K562 (cell line): ENCODE results near the gene BAHD1. TPM values are rescaled to one million over a fixed set of nuclear protein-coding genes. Genes with fewer than 3 reads are reported as not detected.

Experiments used
- ATAC-seq: fragments of 200-7000 bp; cut with Tn5 transposase; 3 replicates; pipeline ENCODE4 v1.9.1; 2020; ENCODE audit warnings: moderate library complexity
- BruUV-seq: library from RNA; stranded (reverse); fragments of 400-500 nt; replicated peaks from 2 replicates; lab custom pipeline; 2021; lab: Mats Ljungman, UMichigan
- CTCF ChIA-PET: fragments of 300-600 bp; formaldehyde crosslinking; extraction: SDS; loops from one replicate; lab custom pipeline; 2021; ENCODE audit warnings: low intra/inter-chr PET ratio; lab: Yijun Ruan, JAX
- POLR2A ChIA-PET: fragments of 300-600, 350-650 bp; sonication (Branson Sonifier 250); formaldehyde crosslinking; extraction: SDS; loops from one replicate; lab custom pipeline; 2021; ENCODE audit warnings: antibody characterized with exemption, inconsistent platforms; lab: Yijun Ruan, JAX
- DNase-seq, 4 experiments: peaks; one replicate each; pipeline versions ENCODE4 v3.0.0 to v3.0.0-alpha.2; 2011 to 2018; ENCODE audit warnings: low spot score in 3 of 4, mixed read lengths in 3 of 4; ENCODE audit errors: extremely low read depth in 1 of 4
- FAIRE-seq: peaks from 2 replicates; lab custom pipeline; 2011; peaks lifted over from hg19 to GRCh38; lab: Jason Lieb, UNC
- H2AFZ ChIP-seq: 2 replicates; pipeline ENCODE4 v1.6.0; 2011; ENCODE audit warnings: low read depth, low read length, control low read depth, inconsistent platforms
- H3K27ac ChIP-seq: fragments of 200-600 bp; 3 replicates; pipeline ENCODE4 v1.8.0; 2011; ENCODE audit warnings: low read depth, mild to moderate bottlenecking, control low read depth, inconsistent platforms, low read length, moderate library complexity, mixed read lengths; ENCODE audit errors: extremely low read depth
- H3K27me3 ChIP-seq, 2 experiments: fragments of 300-600 bp in 1 of 2; 2 replicates in 1 of 2; 3 replicates in 1 of 2; pipeline versions ENCODE4 v1.6.0 to v1.8.0; 2011; ENCODE audit warnings: inconsistent platforms in 2 of 2, low read length in 2 of 2, mild to moderate bottlenecking in 1 of 2, mixed read lengths in 1 of 2, moderate library complexity in 1 of 2; ENCODE audit not compliant: control insufficient read depth in 2 of 2, insufficient read depth in 2 of 2
- H3K36me3 ChIP-seq: fragments of 300-600 bp; 3 replicates; pipeline ENCODE4 v1.8.0; 2011; ENCODE audit warnings: mild to moderate bottlenecking, low read length, inconsistent platforms; ENCODE audit not compliant: control insufficient read depth, insufficient read depth
- H3K4me1 ChIP-seq, 2 experiments: fragments of 200-600 bp in 1 of 2; replicated peaks in 1 of 2; 2 replicates in 1 of 2; 3 replicates in 1 of 2; pipeline versions ENCODE4 v1.5.1 to v1.8.0; 2011; ENCODE audit warnings: inconsistent platforms in 2 of 2, low read length in 2 of 2, mild to moderate bottlenecking in 1 of 2, mixed read lengths in 1 of 2, moderate library complexity in 1 of 2; ENCODE audit not compliant: control insufficient read depth in 2 of 2, insufficient read depth in 2 of 2
- H3K4me2 ChIP-seq: 2 replicates; pipeline ENCODE4 v1.6.1; 2011; ENCODE audit warnings: low read length, control low read depth, inconsistent platforms, mixed read lengths; ENCODE audit not compliant: insufficient read depth
- H3K4me3 ChIP-seq: fragments of 200-600 bp; sonication (generic), shearing (Covaris generic); 2 replicates; pipeline ENCODE4 v1.5.1; 2016; ENCODE audit warnings: control low read depth, inconsistent platforms
- H3K79me2 ChIP-seq: fragments of 200-600 bp; 3 replicates; pipeline ENCODE4 v1.8.0; 2011; ENCODE audit warnings: low read length, inconsistent platforms; ENCODE audit not compliant: control insufficient read depth, insufficient read depth
- H3K9ac ChIP-seq, 2 experiments: 2 replicates each; pipeline versions ENCODE4 v1.6.0 to v1.6.1; 2011; ENCODE audit warnings: low read depth in 2 of 2, low read length in 2 of 2, control low read depth in 1 of 2, inconsistent platforms in 1 of 2, mild to moderate bottlenecking in 1 of 2, mixed read lengths in 1 of 2; ENCODE audit not compliant: insufficient read depth in 1 of 2
- H3K9me1 ChIP-seq: one replicate; pipeline ENCODE4 v1.6.0; 2011; ENCODE audit warnings: inconsistent platforms, mild to moderate bottlenecking, low read length, moderate library complexity; ENCODE audit not compliant: control insufficient read depth, insufficient read depth
- H3K9me3 ChIP-seq: replicated peaks from 2 replicates; pipeline ENCODE4 v1.5.1; 2011; ENCODE audit warnings: low read depth, low read length, inconsistent platforms; ENCODE audit not compliant: control insufficient read depth, insufficient read depth
- H4K20me1 ChIP-seq: replicated peaks from 2 replicates; pipeline ENCODE4 v1.6.1; 2011; ENCODE audit warnings: low read length, inconsistent platforms, mixed read lengths; ENCODE audit not compliant: control insufficient read depth, insufficient read depth
- E2F4 ChIP-seq: sonication (generic); formaldehyde crosslinking; IDR thresholded peaks from 2 replicates; pipeline ENCODE4 v1.8.0; 2022; ENCODE audit warnings: mild to moderate bottlenecking, low read depth, missing genetic modification reagents
- RAD21 ChIP-seq, 2 experiments: fragments of 250-450 bp in 1 of 2; fragments of 450-650 bp in 1 of 2; sonication (Bioruptor Pico) in 1 of 2; formaldehyde crosslinking in 1 of 2; IDR thresholded peaks in 1 of 2; conservative IDR thresholded peaks in 1 of 2; 2 replicates each; pipeline versions ENCODE4 v1.4.0 to v1.8.0; 2020 to 2022; ENCODE audit warnings: mild to moderate bottlenecking in 2 of 2, moderate library complexity in 1 of 2
- SMAD1 ChIP-seq: fragments of 150-350 bp; IDR thresholded peaks from 2 replicates; pipeline ENCODE4 v1.6.1; 2014; ENCODE audit warnings: low read length, low read depth; ENCODE audit not compliant: partially characterized antibody
- TAF7 ChIP-seq: fragments of 450-650 bp; IDR thresholded peaks from 2 replicates; pipeline ENCODE4 v1.6.1; 2016; ENCODE audit warnings: missing genetic modification characterization, missing compliant biosample characterization
- TBL1XR1 ChIP-seq, 2 experiments: IDR thresholded peaks; 2 replicates each; pipeline ENCODE4 v1.6.1; 2012; ENCODE audit warnings: improper control_type of control experiment in 2 of 2, low read length in 2 of 2, mild to moderate bottlenecking in 1 of 2
- ZMIZ1 ChIP-seq, 2 experiments: fragments of 150-350 bp in 1 of 2; IDR thresholded peaks; 2 replicates each; pipeline ENCODE4 v1.6.1; 2012 to 2016; ENCODE audit warnings: low read depth in 2 of 2, low read length in 2 of 2, mild to moderate bottlenecking in 1 of 2, moderate library complexity in 1 of 2
- ZNF146 ChIP-seq: IDR thresholded peaks from one replicate; pipeline ENCODE4 v1.6.1; 2018; ENCODE audit warnings: missing compliant biosample characterization; ENCODE audit not compliant: unreplicated experiment
- ZNF311 ChIP-seq: fragments of 250-450 bp; sonication (Bioruptor Pico); IDR thresholded peaks from 2 replicates; pipeline ENCODE4 v1.4.0; 2020; ENCODE audit warnings: mild to moderate bottlenecking, moderate library complexity
- WGBS: fragments of 100-300 bp; shearing (Covaris generic); methylation state at CpG from one replicate; pipeline ENCODE4 v1.1.6; 2016; ENCODE audit warnings: low coverage, mixed read lengths; ENCODE audit not compliant: insufficient coverage; ENCODE audit errors: missing lambda C conversion rate; 5-methylcytosine and 5-hydroxymethylcytosine counted together
- in situ Hi-C: fragments of 300-500 bp; cut with MboI; formaldehyde crosslinking; loops from 4 replicates; pipeline ENCODE4 v1.15.0; 2018; ENCODE audit warnings: inconsistent platforms, mixed read lengths
- intact Hi-C: fragments of 100-400 bp; cut with micrococcal nuclease; formaldehyde crosslinking; loops from 2 replicates; pipeline ENCODE4 v1.14.2; 2022
- polyA plus RNA-seq, 8 experiments: library from polyadenylated mRNA; depleted of rRNA in 4 of 8; stranded (reverse) in 5 of 8; unstranded in 3 of 8; fragments of >200 nt; fragmentation: Nextera tagmentation in 2 of 8; fragmentation: Illumina TruSeq in 1 of 8; extraction: Ambion mirVana in 2 of 8; extraction: Trizol in 1 of 8; gene quantifications; 2 replicates each; pipeline versions ENCODE4 v1.2.1 to v1.2.3, GENCODE V29; 2011 to 2014; ENCODE audit warnings: inconsistent platforms in 1 of 8, missing spikeins in 1 of 8
- total RNA-seq, 7 experiments: library from RNA; depleted of rRNA in 6 of 7; stranded (reverse); fragments of >200 nt in 6 of 7; fragmentation: Illumina TruSeq in 2 of 7; extraction: Trizol in 2 of 7; gene quantifications; 2 replicates each; pipeline versions ENCODE4 v1.2.1 to v1.2.3, GENCODE V29; 2011 to 2021; ENCODE audit warnings: low replicate concordance in 1 of 7

The BAHD1 gene
- total and polyA plus RNA-seq, 9 of the 15 experiments (the other 6 are each of a cell fraction or from before 2014, with no cell fraction given) = 0.55 to 38.5 (median 11.5) TPM

GRCh38 chr15:40459391-40460015, 18.8 kb downstream of the BAHD1 start (continued):
- TF ChIP-seq ZMIZ1 (IDR thresholded peaks at IDR 0.05; ENCODE audit: low read depth in 2 of 2, low read length in 2 of 2) = no peak
- TF ChIP-seq SMAD1 = no peak
- TF ChIP-seq TBL1XR1 (IDR thresholded peaks at IDR 0.05; ENCODE audit: low read length in 2 of 2) = no peak
- TF ChIP-seq TAF7 = no peak
- TF ChIP-seq, all 486 proteins: peak for 0

- no peak for TF ChIP-seq ZNF146 (CRISPR knock-in tag)
- no peak for TF ChIP-seq ZNF311 (CRISPR knock-in tag)
- no peak for TF ChIP-seq RAD21 (CRISPR knock-in tag; conservative IDR thresholded peaks at IDR 0.05 in 1 of 2, IDR thresholded peaks at IDR 0.05 in 1 of 2)
- no peak for TF ChIP-seq E2F4 (CRISPR knock-in tag)
- POLR2A ChIA-PET = interaction anchor here (0.6 to 1.2 kb wide), 2 partner anchors 10 to 21 kb away, joined by 3 read pairs; partner anchors contain the start of gene CHST14
- Histone ChIP-seq H2AFZ (no peak overlapping the region), H3K9me1 (peaks cover 3% of the 10 kb centered on the region), H4K20me1 (peaks cover 37% of the 10 kb centered on the region), H3K27ac (no peak overlapping the region), H3K4me1 (peaks cover 2 to 19% of the 10 kb centered on the region in 2 experiments; a peak in 4 of 5 replicates), H3K9ac (0 out of 4 replicates have a peak overlapping the region, but pooled peaks of 1 of the 2 experiments have one; percentile 4), H3K9me3 (no peaks in the 10 kb centered on the region), H3K27me3 (no peaks in the 10 kb centered on the region), H3K79me2 (peaks cover 37% of the 10 kb centered on the region), H3K4me3 (no peak overlapping the region), H3K4me2 (no peak overlapping the region), H3K36me3 (peaks cover 72% of the 10 kb centered on the region; the same call in 2 of the 3 replicates)
- intact Hi-C loops (no loop called here), in situ Hi-C loops (no loop called here)
- no peak for DNase-seq
- FAIRE-seq = no peak
- no TSS peak for BruUV-seq
- WGBS = 94% methylated on average over 2 of the region's 2 CpGs
- ATAC-seq = no peak
- CTCF ChIA-PET = no interaction called here
Observed at GRCh38 chr15:40460404-40460803, 19.7 kb downstream of the BAHD1 start.
